Heart right ventricle (tissue), 16 donors: Measurements from ENCODE around the gene PHC2. TPM values are rescaled to one million over a fixed set of nuclear protein-coding genes. Genes with fewer than 3 reads are reported as not detected.

Source experiments
- ATAC-seq, 8 donors: fragments of 200-7000 bp; cut with Tn5 transposase; one replicate each; pipeline ENCODE4 v1.9.1; 2020; ENCODE audit warnings: mild to moderate bottlenecking in 8 of 8, moderate library complexity in 8 of 8, moderate number of reproducible peaks in 1 of 8
- DNase-seq, 2 donors: peaks; one replicate each; pipeline ENCODE4 v3.0.0-alpha.2; 2020
- H3K27ac ChIP-seq, 10 donors: fragments of 200-600 bp; sonication (generic) in 2 of 10; one replicate each; pipeline versions ENCODE4 v1.5.0 to v1.8.0; 2020 to 2022; ENCODE audit warnings: mild to moderate bottlenecking in 3 of 10
- H3K27me3 ChIP-seq, 7 donors: fragments of 200-600 bp; one replicate each; pipeline ENCODE4 v1.8.0; 2021 to 2022; ENCODE audit warnings: mild to moderate bottlenecking in 2 of 7
- H3K36me3 ChIP-seq, 9 donors: fragments of 200-600 bp; sonication (generic) in 1 of 9; one replicate each; pipeline versions ENCODE4 v1.5.0 to v1.8.0; 2020 to 2022; ENCODE audit warnings: mild to moderate bottlenecking in 2 of 9
- H3K4me1 ChIP-seq, 9 donors: fragments of 200-600 bp; sonication (generic) in 1 of 9; one replicate each; pipeline versions ENCODE4 v1.5.0 to v1.8.0; 2020 to 2022; ENCODE audit warnings: mild to moderate bottlenecking in 4 of 9
- H3K4me3 ChIP-seq, 10 donors: fragments of 200-600 bp; sonication (generic) in 2 of 10; one replicate each; pipeline versions ENCODE4 v1.5.0 to v1.8.0; 2020 to 2022; ENCODE audit warnings: mild to moderate bottlenecking in 7 of 10, moderate library complexity in 2 of 10
- H3K9me3 ChIP-seq, 11 donors: fragments of 200-600 bp in 10 of 11; sonication (generic) in 2 of 11; one replicate each; pipeline versions ENCODE4 v1.5.0 to v1.8.0; 2013 to 2022; ENCODE audit warnings: mild to moderate bottlenecking in 2 of 11, control low read depth in 1 of 11, moderate library complexity in 1 of 11
- CTCF ChIP-seq, 9 donors: fragments of 200-600 bp; sonication (generic) in 2 of 9; IDR thresholded peaks; one replicate each; pipeline versions ENCODE4 v1.5.0 to v1.8.0; 2021 to 2022; ENCODE audit warnings: antibody characterized with exemption in 9 of 9, mild to moderate bottlenecking in 5 of 9, moderate library complexity in 1 of 9
- WGBS, 2 donors: extraction: QIAGEN DNeasy Blood & Tissue Kit; methylation state at CpG; one replicate each; pipeline ENCODE4 v1.1.7; 2013; ENCODE audit warnings: inconsistent platforms in 1 of 2; 5-methylcytosine and 5-hydroxymethylcytosine counted together
- intact Hi-C, 10 donors: fragments of 100-400 bp; cut with DNase I; formaldehyde crosslinking; loops; one replicate each; pipeline versions ENCODE4 v1.11.1 to v1.14.2; 2022
- polyA plus RNA-seq, 2 donors: library from polyadenylated mRNA; stranded (reverse); fragments of 200-250 nt; gene quantifications; one replicate each; pipeline ENCODE4 v1.2.3, GENCODE V29; 2013
- total RNA-seq, 10 donors: library from RNA; stranded (reverse); fragmentation: NEBNext Ultra II Directional in 3 of 10; extraction: Animal tissue kit (Norgen Biotek cat#: 25700) in 3 of 10; gene quantifications; one replicate each; pipeline versions ENCODE4 v1.2.1 to v1.2.4, GENCODE V29; 2021 to 2023
- donor health status: Arrhythmogenic right ventricular cardiomyopathy.
- donor health status: ischemic (EF 13 %, LVEDD 7.1; RV severe dilation, severe dysfunction).
- donor health status: healthy with polysubstance abuse.
- donor health status: DM: no; HTN: yes; CAD: no.
- donor health status: DM: no; HTN: no; CAD: no.
- donor health status: ischemic (EF 25% LVEDD 6.9; RV normal size, moderate dysfunction).
- donor health status: ischemic (EF 25% LVEDD 5.7; RV mildly dilated, moderate dysfunction).
- donor health status: healthy.
- donor health status: DM: yes; HTN: yes; CAD: no.
- donor health status: Ischemic cardiomyopathy.
- donor health status: ischemic (EF 35%, LVEDD 5.7; RV mildly dilated, moderate dysfunction).
- donor health status: nonischemic (EF 11% LVEDD 7.7; RV severe dilation, severe dysfunction).
- donor health status: DM: yes; HTN: yes; CAD: no.
- donor health status: PGD.
- donor health status: ischemic (EF 29% LVEDD 5.4; RV normal size, mild dysfunction).
- donor health status: nonischemic (EF 23%, LVEDD 6.1; RV moderate dilation, normal function).

PHC2 gene
- total and polyA plus RNA-seq, 12 donors = 81.2 to 136 (median 99.3) TPM

DNA sequence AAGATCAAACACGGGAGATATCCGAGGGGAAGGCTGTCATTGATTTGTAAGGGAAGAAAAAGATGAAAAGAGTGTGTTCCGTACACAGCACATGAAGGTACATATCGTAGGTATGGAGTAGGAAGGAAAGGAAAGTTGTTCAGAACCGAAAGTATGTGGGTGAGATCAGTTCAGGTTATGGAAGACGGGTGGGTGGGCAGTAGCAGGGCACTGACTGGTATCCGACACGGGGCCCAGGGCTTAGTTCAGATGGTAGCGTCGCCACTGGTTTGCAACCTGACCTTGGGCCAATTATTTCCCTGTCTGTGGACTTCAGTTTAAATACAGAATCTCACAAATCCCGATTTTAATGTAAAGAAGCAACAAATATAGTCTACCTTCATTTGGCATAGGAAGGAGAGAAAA, 82.2 kb downstream of the PHC2 start:
- DNase-seq (no peak), ATAC-seq (peak in 4 of 8 donors; percentile 7 to 26 (median 22))
- no peaks in the 10 kb centered on the region for H3K9me3 ChIP-seq
- H3K27ac ChIP-seq = peak overlapping the region; percentile 98 to 100 (median 99)
- intact Hi-C loops = loop anchor here in 2 of 10 donors (2.0 to 5.0 kb wide), 2 partner anchors 16 to 51 kb away; no protein-coding TSS in a partner anchor
- H3K4me1 ChIP-seq = peaks cover 21 to 61% (median 54%) of the 10 kb centered on the region in 9 donors
- TF ChIP-seq CTCF (IDR thresholded peaks at IDR 0.05) = no peak
- H3K4me3 ChIP-seq = peak overlapping the region; percentile 77 to 96 (median 90)
- no peaks in the 10 kb centered on the region for H3K27me3 ChIP-seq
- 0 to 2% methylated on average over 11 of the region's 11 CpGs for WGBS, 2 donors
- H3K36me3 ChIP-seq = peaks cover 0 to 39% (median 0%) of the 10 kb centered on the region in 9 donors

GRCh38 chr1:33348194-33348593, 82.7 kb downstream of the PHC2 start:
- H3K9me3 ChIP-seq = no peaks in the 10 kb centered on the region
- TF ChIP-seq CTCF (IDR thresholded peaks at IDR 0.05) = no peak
- no peak for ATAC-seq
- H3K4me1 ChIP-seq = peaks cover 23 to 66% (median 59%) of the 10 kb centered on the region in 9 donors
- whole genome bisulfite sequencing, 2 donors = 17 to 22% methylated on average over 2 of the region's 2 CpGs
- no peaks in the 10 kb centered on the region for H3K27me3 ChIP-seq
- intact Hi-C loops = loop anchor here in 2 of 10 donors (2.0 to 5.0 kb wide), 2 partner anchors 17 to 51 kb away; no protein-coding TSS in a partner anchor
- peak overlapping the region; percentile 98 to 100 (median 99) for H3K27ac ChIP-seq
- peak overlapping the region; percentile 77 to 96 (median 90) for H3K4me3 ChIP-seq
- peaks cover 0 to 42% (median 0%) of the 10 kb centered on the region in 9 donors for H3K36me3 ChIP-seq
- DNase-seq = no peak

DNA sequence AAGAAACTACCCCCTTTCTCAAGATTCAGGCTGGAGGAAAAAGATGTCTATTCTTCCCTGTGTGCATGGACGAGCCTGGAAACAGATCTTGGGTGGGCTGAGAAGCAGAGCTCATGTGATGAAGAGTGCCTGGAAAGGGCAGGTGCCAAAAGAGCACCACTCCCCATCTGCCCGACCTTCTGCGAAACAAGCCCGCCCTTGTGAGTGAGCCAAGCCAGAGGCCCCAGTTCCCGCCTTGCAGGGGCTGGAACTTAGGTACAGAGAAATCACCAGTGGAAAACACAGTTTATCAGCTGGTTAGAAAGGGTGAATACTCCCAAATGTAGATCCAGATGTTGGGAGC, 83.3 kb downstream of the PHC2 start:
- ATAC-seq (peak in 5 of 8 donors; percentile 19 to 39 (median 28)), DNase-seq (peak; percentile 41 to 48)
- intact Hi-C loops = loop anchor here in 1 of 10 donors (5.0 kb wide), 1 partner anchor 50 kb away; no protein-coding TSS in a partner anchor
- Histone ChIP-seq H3K27me3 (no peaks in the 10 kb centered on the region), H3K4me3 (peak overlapping the region; percentile 5 to 96 (median 90)), H3K9me3 (no peaks in the 10 kb centered on the region), H3K36me3 (peaks cover 0 to 48% (median 3%) of the 10 kb centered on the region in 9 donors), H3K4me1 (peaks cover 25 to 72% (median 65%) of the 10 kb centered on the region in 9 donors), H3K27ac (peak overlapping the region; percentile 98 to 100 (median 99))
- 10 to 12% methylated on average over 5 of the region's 5 CpGs for WGBS, 2 donors
- no peak for TF ChIP-seq CTCF (IDR thresholded peaks at IDR 0.05)

DNA sequence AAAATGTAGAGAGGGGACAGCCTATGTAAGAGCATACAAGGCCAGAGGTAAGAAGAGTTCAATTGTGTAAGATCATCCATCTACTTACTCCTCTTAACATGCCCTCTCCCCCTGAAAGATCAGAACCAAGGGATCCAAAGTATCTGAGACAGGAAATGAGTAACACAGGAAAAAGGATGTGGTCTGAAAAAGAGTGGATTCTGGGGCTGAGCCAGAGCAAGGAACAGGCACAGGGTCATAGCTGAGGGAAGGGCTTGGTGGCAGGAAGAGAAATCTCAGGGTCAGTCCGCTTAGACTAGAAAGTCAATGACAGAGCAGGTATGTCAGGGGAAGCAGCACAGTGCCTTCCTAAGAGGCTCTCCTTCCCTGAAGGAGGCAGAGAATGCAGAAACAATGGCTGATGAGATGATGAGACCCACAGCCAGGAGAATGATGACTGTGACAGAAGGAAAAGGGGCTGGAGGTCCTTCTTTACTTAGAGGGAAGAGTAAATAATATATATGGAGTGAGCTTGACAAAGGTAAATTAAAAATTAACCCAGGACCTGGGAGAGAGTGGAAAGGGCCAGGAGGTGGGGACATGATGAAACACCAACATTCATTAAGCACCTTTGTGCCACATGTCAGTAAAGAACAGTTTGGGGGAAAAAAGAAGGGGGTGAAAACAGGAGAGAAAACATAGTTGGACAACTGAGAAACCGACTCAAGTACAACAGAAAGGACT, 83.8 kb downstream of the PHC2 start:
- Histone ChIP-seq H3K27me3 (no peaks in the 10 kb centered on the region), H3K4me3 (peak overlapping the region; percentile 20 to 96 (median 90)), H3K4me1 (peaks cover 29 to 77% (median 70%) of the 10 kb centered on the region in 9 donors), H3K36me3 (peaks cover 0 to 51% (median 3%) of the 10 kb centered on the region in 9 donors), H3K27ac (peak overlapping the region; percentile 98 to 100 (median 99)), H3K9me3 (no peaks in the 10 kb centered on the region)
- 4 to 13% methylated on average over 2 of the region's 2 CpGs for WGBS, 2 donors
- ATAC-seq (peak; percentile 24 to 76 (median 52)), DNase-seq (peak in 1 of 2 donors; percentile 83)
- intact Hi-C loops = loop anchor here in 1 of 10 donors (5.0 kb wide), 1 partner anchor 50 kb away; no protein-coding TSS in a partner anchor
- TF ChIP-seq CTCF (IDR thresholded peaks at IDR 0.05) = no peak
